Measurements from ENCODE around the gene BRSK2.

DNA sequence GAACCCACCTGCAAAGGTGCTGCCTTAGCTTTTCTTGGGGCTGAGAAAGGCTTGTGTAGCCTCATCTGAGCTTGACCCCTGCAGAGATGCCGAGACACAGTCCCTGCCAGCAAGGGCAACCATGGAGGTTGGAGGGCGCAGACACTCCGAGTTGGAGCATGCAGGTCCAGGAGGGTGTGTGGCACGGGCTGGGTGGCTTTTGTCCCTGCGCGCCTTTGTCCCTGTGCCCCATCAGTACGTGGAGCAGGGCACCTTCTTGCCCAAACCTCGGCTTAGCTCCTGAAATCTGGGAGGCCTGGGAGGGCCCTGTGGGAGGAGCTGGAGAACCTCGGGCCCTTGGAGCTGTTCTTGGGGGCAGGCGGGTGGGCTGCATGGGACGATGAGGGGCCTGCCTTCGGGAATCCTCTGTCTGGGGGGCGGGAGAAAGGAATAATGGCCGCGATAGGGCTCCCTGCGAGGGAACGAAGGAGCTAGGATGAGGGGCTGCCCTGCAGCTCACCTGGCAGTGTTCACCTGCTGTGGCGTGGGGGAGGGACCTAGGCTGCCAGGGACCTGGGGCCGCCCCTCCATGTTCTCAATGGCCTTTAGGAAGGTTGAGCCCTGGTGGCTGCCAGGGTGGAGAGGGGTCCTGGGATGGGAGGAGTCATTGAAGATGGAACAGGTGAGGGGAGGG, 3.4 kb downstream of the BRSK2 start:
- TF ChIP-seq, protein P1, sequence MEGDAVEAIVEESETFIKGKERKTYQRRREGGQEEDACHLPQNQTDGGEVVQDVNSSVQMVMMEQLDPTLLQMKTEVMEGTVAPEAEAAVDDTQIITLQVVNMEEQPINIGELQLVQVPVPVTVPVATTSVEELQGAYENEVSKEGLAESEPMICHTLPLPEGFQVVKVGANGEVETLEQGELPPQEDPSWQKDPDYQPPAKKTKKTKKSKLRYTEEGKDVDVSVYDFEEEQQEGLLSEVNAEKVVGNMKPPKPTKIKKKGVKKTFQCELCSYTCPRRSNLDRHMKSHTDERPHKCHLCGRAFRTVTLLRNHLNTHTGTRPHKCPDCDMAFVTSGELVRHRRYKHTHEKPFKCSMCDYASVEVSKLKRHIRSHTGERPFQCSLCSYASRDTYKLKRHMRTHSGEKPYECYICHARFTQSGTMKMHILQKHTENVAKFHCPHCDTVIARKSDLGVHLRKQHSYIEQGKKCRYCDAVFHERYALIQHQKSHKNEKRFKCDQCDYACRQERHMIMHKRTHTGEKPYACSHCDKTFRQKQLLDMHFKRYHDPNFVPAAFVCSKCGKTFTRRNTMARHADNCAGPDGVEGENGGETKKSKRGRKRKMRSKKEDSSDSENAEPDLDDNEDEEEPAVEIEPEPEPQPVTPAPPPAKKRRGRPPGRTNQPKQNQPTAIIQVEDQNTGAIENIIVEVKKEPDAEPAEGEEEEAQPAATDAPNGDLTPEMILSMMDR (IDR thresholded peaks at IDR 0.05) = no peak
- no peak for TF ChIP-seq POLR2A (IDR thresholded peaks at IDR 0.05)
